ENCODE data around the gene PARP2. TPM values are rescaled to one million over a fixed set of nuclear protein-coding genes. Genes with fewer than 3 reads are reported as not detected.

The PARP2 gene
- total RNA-seq, 1 experiment from 2014 or later, result 28.6 TPM

DNA sequence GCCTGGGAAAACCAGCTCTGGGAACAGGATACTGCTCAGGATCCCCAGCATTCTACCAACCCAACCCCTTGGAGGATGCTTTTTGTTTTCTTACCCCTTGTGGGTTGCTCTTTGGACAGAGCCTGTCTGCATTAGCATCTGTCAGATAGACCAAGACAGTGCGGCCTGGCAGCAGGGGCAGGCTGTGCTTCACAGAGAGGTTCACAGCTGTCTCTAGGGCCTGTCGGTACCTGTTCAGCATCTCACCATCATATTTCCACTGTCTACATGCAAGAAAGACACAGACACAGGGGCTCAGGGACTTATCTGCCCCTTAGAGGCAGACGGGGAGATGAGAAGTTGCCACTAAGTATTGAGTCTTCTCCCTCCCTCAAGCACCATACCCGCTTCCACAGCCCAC is 48.1 kb downstream of the PARP2 start:
- CTCF ChIA-PET, result no interaction called here
- Mint-ChIP-seq H3K27me3 (ENCODE audit: unreplicated experiment) (no peaks in the 10 kb centered on the region), H3K36me3 (ENCODE audit: insufficient read depth, unreplicated experiment) (peaks cover 8% of the 10 kb centered on the region), H3K9me3 (ENCODE audit: low read depth, unreplicated experiment) (no peaks in the 10 kb centered on the region), H3K4me3 (ENCODE audit: low read depth, unreplicated experiment) (no peak overlapping the region), H3K4me1 (ENCODE audit: low read depth, unreplicated experiment) (no peaks in the 10 kb centered on the region), H3K27ac (ENCODE audit: unreplicated experiment) (no peak overlapping the region)
- TF ChIP-seq, protein P1, sequence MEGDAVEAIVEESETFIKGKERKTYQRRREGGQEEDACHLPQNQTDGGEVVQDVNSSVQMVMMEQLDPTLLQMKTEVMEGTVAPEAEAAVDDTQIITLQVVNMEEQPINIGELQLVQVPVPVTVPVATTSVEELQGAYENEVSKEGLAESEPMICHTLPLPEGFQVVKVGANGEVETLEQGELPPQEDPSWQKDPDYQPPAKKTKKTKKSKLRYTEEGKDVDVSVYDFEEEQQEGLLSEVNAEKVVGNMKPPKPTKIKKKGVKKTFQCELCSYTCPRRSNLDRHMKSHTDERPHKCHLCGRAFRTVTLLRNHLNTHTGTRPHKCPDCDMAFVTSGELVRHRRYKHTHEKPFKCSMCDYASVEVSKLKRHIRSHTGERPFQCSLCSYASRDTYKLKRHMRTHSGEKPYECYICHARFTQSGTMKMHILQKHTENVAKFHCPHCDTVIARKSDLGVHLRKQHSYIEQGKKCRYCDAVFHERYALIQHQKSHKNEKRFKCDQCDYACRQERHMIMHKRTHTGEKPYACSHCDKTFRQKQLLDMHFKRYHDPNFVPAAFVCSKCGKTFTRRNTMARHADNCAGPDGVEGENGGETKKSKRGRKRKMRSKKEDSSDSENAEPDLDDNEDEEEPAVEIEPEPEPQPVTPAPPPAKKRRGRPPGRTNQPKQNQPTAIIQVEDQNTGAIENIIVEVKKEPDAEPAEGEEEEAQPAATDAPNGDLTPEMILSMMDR (IDR thresholded peaks at IDR 0.05; ENCODE audit: unreplicated experiment), result no peak
- intact Hi-C loops (cut with micrococcal nuclease; ENCODE audit: unreplicated experiment), result no loop called here
- BruUV-seq (replicated peaks), result no TSS peak
- DNase-seq, result no peak

DNA sequence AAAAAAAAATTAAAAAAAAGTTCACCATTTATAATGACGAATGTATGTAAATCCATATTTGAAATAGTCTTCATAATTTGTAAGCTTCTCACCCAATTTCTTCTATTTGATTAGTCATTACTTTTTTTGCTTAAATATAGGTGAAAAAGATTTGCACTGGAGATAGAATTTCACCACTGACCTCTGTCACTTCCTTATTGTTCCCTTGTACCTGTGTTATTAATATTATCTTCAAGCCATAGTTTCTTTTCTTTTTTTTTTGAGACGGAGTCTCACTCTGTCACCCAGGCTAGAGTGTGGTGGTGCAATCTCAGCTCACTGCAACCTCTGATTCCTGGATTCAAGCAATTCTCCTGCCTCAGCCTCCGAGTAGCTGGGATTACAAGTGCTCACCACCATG is 54.1 kb downstream of the PARP2 start:
- Mint-ChIP-seq H3K9me3 (ENCODE audit: low read depth, unreplicated experiment) (no peaks in the 10 kb centered on the region), H3K4me3 (ENCODE audit: low read depth, unreplicated experiment) (no peak overlapping the region), H3K4me1 (ENCODE audit: low read depth, unreplicated experiment) (peaks cover 16% of the 10 kb centered on the region), H3K36me3 (ENCODE audit: insufficient read depth, unreplicated experiment) (peaks cover 26% of the 10 kb centered on the region), H3K27ac (ENCODE audit: unreplicated experiment) (no peak overlapping the region), H3K27me3 (ENCODE audit: unreplicated experiment) (no peaks in the 10 kb centered on the region)
- intact Hi-C loops (cut with micrococcal nuclease; ENCODE audit: unreplicated experiment), result no loop called here
- no peak for DNase-seq
- no TSS peak for BruUV-seq (replicated peaks)
- TF ChIP-seq, protein P1 (IDR thresholded peaks at IDR 0.05; ENCODE audit: unreplicated experiment), result no peak
- CTCF ChIA-PET, result no interaction called here

DNA sequence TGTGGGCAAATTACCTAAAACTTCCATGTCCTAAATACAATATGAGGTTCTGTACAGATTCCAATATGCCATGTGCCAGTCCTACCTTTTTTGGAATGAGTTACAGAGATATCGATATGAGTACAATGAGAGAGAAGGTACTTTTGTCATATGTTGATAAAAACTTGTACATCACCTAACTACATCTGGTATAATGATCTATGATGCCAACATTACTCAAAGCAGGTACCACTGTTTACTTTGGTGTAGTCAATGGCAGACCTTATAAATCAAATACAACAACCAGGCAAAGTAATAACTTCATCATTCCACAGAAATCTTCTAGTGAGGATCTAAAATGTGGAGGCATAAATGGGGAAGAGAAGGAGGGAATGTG is 57.1 kb downstream of the PARP2 start:
- intact Hi-C loops (cut with micrococcal nuclease; ENCODE audit: unreplicated experiment), result no loop called here
- TF ChIP-seq, protein P1 (IDR thresholded peaks at IDR 0.05; ENCODE audit: unreplicated experiment), result no peak
- H3K27ac Mint-ChIP-seq (ENCODE audit: unreplicated experiment), result peak overlapping the region; percentile 83
- H3K36me3 Mint-ChIP-seq (ENCODE audit: insufficient read depth, unreplicated experiment), result peaks cover 39% of the 10 kb centered on the region
- H3K27me3 Mint-ChIP-seq (ENCODE audit: unreplicated experiment), result no peaks in the 10 kb centered on the region
- no peaks in the 10 kb centered on the region for H3K9me3 Mint-ChIP-seq (ENCODE audit: low read depth, unreplicated experiment)
- peak overlapping the region; percentile 17 for H3K4me3 Mint-ChIP-seq (ENCODE audit: low read depth, unreplicated experiment)
- DNase-seq, result no peak
- peaks cover 16% of the 10 kb centered on the region for H3K4me1 Mint-ChIP-seq (ENCODE audit: low read depth, unreplicated experiment)
- CTCF ChIA-PET, result interaction anchor here (1.4 to 1.8 kb wide), 2 partner anchors 15 to 206 kb away, joined by 3 to 6 read pairs; no protein-coding TSS in a partner anchor
- no TSS peak for BruUV-seq (replicated peaks)

DNA sequence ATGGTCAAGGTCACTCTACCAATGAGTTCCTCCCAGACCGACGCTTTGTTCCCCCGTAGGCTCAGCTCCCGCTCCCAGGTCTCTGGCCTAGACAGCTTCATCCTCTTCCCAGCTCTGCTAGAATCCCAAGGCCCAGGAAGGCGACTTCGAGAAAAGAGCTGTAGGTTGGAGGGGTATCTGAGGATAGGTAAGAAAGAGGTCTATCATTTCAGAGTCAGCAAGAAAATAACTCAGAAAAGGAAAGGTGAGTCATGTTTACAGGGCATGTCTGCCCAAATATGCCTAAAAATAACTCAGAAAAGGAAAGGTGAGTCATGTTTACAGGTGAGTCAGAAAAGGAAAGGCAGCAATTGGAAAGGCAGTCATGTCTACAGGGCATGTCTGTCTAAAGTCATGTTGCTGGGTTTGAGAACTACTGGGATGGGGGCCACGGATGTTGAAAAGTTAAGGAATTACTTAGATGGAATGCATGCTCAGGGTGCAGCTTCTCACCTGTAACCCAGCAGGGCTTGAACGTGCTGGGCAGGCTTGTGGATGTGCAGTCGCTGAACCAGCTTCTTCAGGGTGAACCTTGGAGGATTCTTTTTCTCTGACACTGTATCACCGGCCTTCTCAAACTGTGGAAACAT is 57.6 kb downstream of the PARP2 start:
- CTCF ChIA-PET, result interaction anchor here (1.4 to 1.8 kb wide), 2 partner anchors 14 to 206 kb away, joined by 3 to 6 read pairs; no protein-coding TSS in a partner anchor
- no TSS peak for BruUV-seq (replicated peaks)
- TF ChIP-seq, protein P1 (IDR thresholded peaks at IDR 0.05; ENCODE audit: unreplicated experiment), result no peak
- Mint-ChIP-seq H3K4me3 (ENCODE audit: low read depth, unreplicated experiment) (peak overlapping the region; percentile 17), H3K27ac (ENCODE audit: unreplicated experiment) (peak overlapping the region; percentile 83), H3K27me3 (ENCODE audit: unreplicated experiment) (no peaks in the 10 kb centered on the region), H3K4me1 (ENCODE audit: low read depth, unreplicated experiment) (peaks cover 16% of the 10 kb centered on the region), H3K36me3 (ENCODE audit: insufficient read depth, unreplicated experiment) (peaks cover 41% of the 10 kb centered on the region), H3K9me3 (ENCODE audit: low read depth, unreplicated experiment) (no peaks in the 10 kb centered on the region)
- peak; percentile 42 for DNase-seq
- intact Hi-C loops (cut with micrococcal nuclease; ENCODE audit: unreplicated experiment), result no loop called here

Measured in Calu3 (cell line).